Calu3 (cell line): ENCODE results near the gene PIK3R1. TPM values are rescaled to one million over a fixed set of nuclear protein-coding genes. Genes with fewer than 3 reads are reported as not detected.
A peak's percentile ranks its signal among the peaks of the same experiment; 100 is the strongest.

Experiments used
- BruUV-seq: library from RNA; stranded (reverse); fragments of 400-500 nt; replicated peaks from 2 replicates; lab custom pipeline; 2021; lab: Mats Ljungman, UMichigan
- CTCF ChIA-PET: fragments of 300-600 bp; sonication (Branson Sonifier 250); formaldehyde crosslinking; loops from one replicate; lab custom pipeline; 2022; ENCODE audit warnings: antibody characterized with exemption; lab: Charles Lee
- DNase-seq: peaks from one replicate; pipeline ENCODE4 v3.0.0; 2022
- H3K27ac Mint-ChIP-seq: one replicate; pipeline ENCODE4 v1.8.0; 2022; ENCODE audit warnings: mixed read lengths; ENCODE audit not compliant: unreplicated experiment
- H3K27me3 Mint-ChIP-seq: one replicate; pipeline ENCODE4 v1.8.0; 2022; ENCODE audit warnings: mixed read lengths; ENCODE audit not compliant: unreplicated experiment
- H3K36me3 Mint-ChIP-seq: one replicate; pipeline ENCODE4 v1.8.0; 2022; ENCODE audit warnings: mild to moderate bottlenecking, moderate library complexity, mixed read lengths; ENCODE audit not compliant: insufficient read depth, unreplicated experiment
- H3K4me1 Mint-ChIP-seq: one replicate; pipeline ENCODE4 v1.8.0; 2022; ENCODE audit warnings: mild to moderate bottlenecking, low read depth, mixed read lengths; ENCODE audit not compliant: unreplicated experiment
- H3K4me3 Mint-ChIP-seq: one replicate; pipeline ENCODE4 v1.8.0; 2022; ENCODE audit warnings: mild to moderate bottlenecking, low read depth, moderate library complexity, mixed read lengths; ENCODE audit not compliant: unreplicated experiment
- H3K9me3 Mint-ChIP-seq: one replicate; pipeline ENCODE4 v1.8.0; 2022; ENCODE audit warnings: low read depth, mixed read lengths; ENCODE audit not compliant: unreplicated experiment
- CTCF ChIP-seq: fragments of 200-600 bp; IDR thresholded peaks from one replicate; pipeline ENCODE4 v1.8.0; 2022; ENCODE audit warnings: antibody characterized with exemption; ENCODE audit not compliant: unreplicated experiment
- intact Hi-C: fragments of 100-400 bp; cut with micrococcal nuclease; formaldehyde crosslinking; loops from one replicate; pipeline ENCODE4 v1.10.0; 2022; ENCODE audit not compliant: unreplicated experiment
- total RNA-seq: library from RNA; stranded (reverse); gene quantifications from 2 replicates; pipeline ENCODE4 v1.2.3, GENCODE V29; 2022

The PIK3R1 gene
- total RNA-seq, 1 experiment from 2014 or later, result 74.8 TPM

GRCh38 chr5:68245319-68245718 lies 29.8 kb downstream of the PIK3R1 start:
- DNase-seq, result no peak
- Mint-ChIP-seq H3K27ac (no peak overlapping the region), H3K4me1 (peaks cover 38% of the 10 kb centered on the region), H3K4me3 (no peak overlapping the region), H3K9me3 (no peaks in the 10 kb centered on the region), H3K36me3 (peaks cover 6% of the 10 kb centered on the region), H3K27me3 (no peaks in the 10 kb centered on the region)
- BruUV-seq, result no TSS peak
- intact Hi-C loops, result no loop called here
- CTCF ChIA-PET, result no interaction called here
- TF ChIP-seq CTCF, result no peak

GRCh38 chr5:68246802-68247201 lies 31.2 kb downstream of the PIK3R1 start:
- peaks cover 3% of the 10 kb centered on the region for H3K36me3 Mint-ChIP-seq

GRCh38 chr5:68247627-68248026 lies 32.1 kb downstream of the PIK3R1 start:
- BruUV-seq, result no TSS peak

More at GRCh38 chr5:68246802-68247201, 31.2 kb downstream of the PIK3R1 start:
- no peaks in the 10 kb centered on the region for H3K27me3 Mint-ChIP-seq
- no peak overlapping the region for H3K27ac Mint-ChIP-seq
- no peaks in the 10 kb centered on the region for H3K9me3 Mint-ChIP-seq
- CTCF ChIA-PET, result no interaction called here
- H3K4me3 Mint-ChIP-seq, result no peak overlapping the region
- intact Hi-C loops, result no loop called here
- H3K4me1 Mint-ChIP-seq, result peaks cover 45% of the 10 kb centered on the region
- DNase-seq, result no peak
- TF ChIP-seq CTCF, result no peak
- no TSS peak for BruUV-seq

GRCh38 chr5:68248896-68249295 lies 33.3 kb downstream of the PIK3R1 start:
- peaks cover 2% of the 10 kb centered on the region for H3K36me3 Mint-ChIP-seq

More at GRCh38 chr5:68247627-68248026, 32.1 kb downstream of the PIK3R1 start:
- intact Hi-C loops, result no loop called here
- Mint-ChIP-seq H3K4me1 (peaks cover 48% of the 10 kb centered on the region), H3K9me3 (no peaks in the 10 kb centered on the region), H3K36me3 (no peaks in the 10 kb centered on the region), H3K27ac (no peak overlapping the region), H3K4me3 (no peak overlapping the region), H3K27me3 (no peaks in the 10 kb centered on the region)
- no peak for DNase-seq
- CTCF ChIA-PET, result no interaction called here
- TF ChIP-seq CTCF, result no peak

More at GRCh38 chr5:68248896-68249295, 33.3 kb downstream of the PIK3R1 start:
- Mint-ChIP-seq H3K27me3 (no peaks in the 10 kb centered on the region), H3K27ac (peak overlapping the region; percentile 14), H3K9me3 (no peaks in the 10 kb centered on the region), H3K4me1 (peaks cover 53% of the 10 kb centered on the region), H3K4me3 (no peak overlapping the region)
- no peak for DNase-seq
- intact Hi-C loops, result no loop called here
- TF ChIP-seq CTCF, result no peak
- BruUV-seq, result no TSS peak
- CTCF ChIA-PET, result no interaction called here
